HG02852 (cell line): ENCODE data around the gene QTRT2.

Experiments
- ATAC-seq: cut with Tn5 transposase; IDR thresholded peaks from one replicate; pipeline ENCODE4 v1.9.1; 2021; ENCODE audit warnings: mild to moderate bottlenecking, moderate library complexity; ENCODE audit not compliant: unreplicated experiment

The QTRT2 gene

DNA sequence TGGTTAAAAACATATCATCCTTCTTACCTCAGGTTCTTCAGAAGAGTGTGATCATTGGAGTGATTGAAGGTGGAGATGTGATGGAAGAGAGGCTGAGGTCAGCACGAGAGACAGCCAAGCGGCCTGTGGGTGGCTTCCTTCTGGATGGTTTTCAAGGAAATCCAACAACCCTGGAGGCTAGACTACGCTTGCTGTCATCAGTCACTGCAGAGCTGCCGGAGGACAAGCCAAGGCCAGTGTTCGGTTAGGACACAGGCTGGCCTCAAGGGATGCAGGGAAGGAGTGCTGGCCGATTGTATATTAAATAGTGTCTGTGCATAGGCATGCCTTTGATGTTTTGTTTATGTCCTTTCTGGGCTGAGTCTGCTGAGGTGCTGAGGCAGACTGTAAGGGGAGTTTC, 20.2 kb downstream of the QTRT2 start:
- no peak for ATAC-seq

DNA sequence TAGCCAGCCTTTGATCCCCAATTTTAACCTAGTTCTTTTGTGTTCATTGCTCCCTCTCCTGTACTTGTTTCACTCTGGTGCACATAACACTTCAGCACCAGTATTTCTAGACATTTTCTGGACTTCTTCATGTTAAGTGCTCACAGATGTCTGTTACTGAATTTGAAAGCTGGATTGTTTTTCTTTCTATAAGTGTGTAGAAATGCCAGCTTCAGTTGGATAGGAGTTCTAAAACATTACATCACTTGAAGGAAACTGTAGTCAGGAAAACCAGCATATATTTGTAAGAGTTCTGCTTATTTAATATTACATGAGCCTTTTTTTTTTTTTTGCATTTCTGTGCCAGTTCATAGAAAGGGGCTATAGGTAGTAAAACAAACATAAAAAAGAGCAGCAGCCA, 21.6 kb downstream of the QTRT2 start:
- ATAC-seq = no peak

DNA sequence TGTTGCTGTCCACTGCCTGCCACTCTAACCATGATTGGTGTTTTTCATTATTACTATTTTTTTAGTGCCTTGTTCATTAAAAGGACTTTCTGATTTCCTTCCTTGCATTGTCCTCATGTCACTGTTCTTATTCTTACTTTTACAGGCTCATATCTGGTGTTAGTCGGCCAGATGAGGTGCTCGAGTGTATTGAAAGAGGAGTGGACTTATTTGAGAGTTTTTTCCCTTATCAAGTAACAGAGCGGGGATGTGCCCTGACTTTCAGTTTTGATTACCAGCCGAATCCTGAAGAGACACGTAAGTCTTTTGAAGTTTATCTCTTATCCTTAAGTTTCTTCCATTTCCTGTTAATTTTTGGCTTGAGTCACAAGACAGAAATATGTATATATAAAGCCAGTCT, 23.2 kb downstream of the QTRT2 start:
- no peak for ATAC-seq

DNA sequence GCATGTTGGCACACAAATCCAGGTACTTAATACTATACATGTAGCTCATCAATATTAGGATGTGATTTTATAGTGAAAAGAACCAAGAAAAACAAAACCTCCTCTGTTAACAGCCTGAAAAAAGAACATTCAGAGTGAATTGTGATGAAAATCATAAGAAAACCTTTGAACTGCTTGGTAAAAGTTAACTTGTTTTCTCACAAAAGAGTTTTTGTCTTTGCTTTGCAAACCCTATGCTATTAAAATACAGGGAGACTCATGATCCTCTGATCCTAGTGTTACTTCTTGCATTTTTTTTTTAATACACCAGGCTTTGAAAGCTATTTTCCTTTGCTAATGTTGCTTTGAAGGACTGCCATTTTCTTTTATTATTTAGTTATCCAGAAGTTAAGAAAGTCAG, 23.7 kb downstream of the QTRT2 start:
- no peak for ATAC-seq

DNA sequence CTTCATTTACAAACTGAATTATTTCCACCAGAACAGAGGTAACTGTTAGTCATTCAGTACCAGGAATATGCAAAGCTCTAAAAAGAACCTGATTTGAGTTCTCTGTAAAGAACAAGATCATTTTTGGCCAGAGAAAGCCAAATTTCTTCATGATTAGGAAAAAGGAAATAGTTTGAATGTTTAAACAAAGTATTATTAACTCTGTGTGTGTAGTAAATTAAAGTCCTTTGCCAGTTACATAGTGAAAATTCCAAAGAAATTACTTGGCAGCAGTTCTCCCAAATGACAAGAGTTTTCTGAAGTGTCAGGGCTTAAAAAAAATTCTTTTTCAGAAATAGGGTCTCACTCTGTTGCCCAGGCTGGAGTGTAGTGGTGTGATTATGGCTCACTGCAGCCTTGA, 24.5 kb downstream of the QTRT2 start:
- ATAC-seq = no peak

GRCh38 chr3:114083112-114083511, 26.6 kb downstream of the QTRT2 start:
- no peak for ATAC-seq

DNA sequence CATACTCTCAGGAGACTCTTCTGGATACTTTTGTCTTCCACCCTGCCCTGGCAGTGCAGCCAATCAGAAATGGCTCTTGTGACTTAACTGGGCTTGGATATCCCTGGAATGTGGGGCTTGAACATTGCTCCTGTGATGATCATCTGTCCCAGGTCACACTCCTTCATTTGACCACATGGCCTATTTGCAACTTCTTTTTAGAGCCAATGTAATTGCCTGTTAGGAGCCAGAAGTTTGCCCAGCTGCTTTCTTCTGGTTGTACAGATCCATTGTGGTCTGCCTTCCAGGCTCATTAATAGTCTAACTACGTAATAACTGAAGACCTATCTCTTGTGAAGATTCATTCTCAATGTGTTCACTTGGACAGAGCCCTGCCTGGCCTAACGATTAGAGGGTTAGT, 29.8 kb downstream of the QTRT2 start:
- ATAC-seq = no peak

DNA sequence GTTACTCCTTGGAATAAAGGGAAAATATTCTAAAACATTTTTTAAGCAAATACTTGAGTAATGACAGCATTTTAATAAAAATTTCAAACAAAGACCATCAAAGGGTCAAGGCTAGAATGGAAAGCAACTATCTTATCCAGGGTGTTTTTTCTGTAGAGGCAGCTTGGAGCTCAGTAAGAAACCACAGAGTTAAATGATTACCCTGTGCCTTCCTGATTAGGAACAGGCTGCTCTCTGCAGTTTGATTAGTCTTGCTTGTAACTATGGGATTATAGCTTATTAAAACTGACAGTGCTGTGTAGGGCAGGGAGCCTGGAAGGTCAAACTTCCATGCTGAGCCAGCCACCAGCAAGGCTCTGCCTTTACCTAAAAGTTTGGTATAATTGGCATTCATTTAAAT, 33.1 kb downstream of the QTRT2 start:
- no peak for ATAC-seq

DNA sequence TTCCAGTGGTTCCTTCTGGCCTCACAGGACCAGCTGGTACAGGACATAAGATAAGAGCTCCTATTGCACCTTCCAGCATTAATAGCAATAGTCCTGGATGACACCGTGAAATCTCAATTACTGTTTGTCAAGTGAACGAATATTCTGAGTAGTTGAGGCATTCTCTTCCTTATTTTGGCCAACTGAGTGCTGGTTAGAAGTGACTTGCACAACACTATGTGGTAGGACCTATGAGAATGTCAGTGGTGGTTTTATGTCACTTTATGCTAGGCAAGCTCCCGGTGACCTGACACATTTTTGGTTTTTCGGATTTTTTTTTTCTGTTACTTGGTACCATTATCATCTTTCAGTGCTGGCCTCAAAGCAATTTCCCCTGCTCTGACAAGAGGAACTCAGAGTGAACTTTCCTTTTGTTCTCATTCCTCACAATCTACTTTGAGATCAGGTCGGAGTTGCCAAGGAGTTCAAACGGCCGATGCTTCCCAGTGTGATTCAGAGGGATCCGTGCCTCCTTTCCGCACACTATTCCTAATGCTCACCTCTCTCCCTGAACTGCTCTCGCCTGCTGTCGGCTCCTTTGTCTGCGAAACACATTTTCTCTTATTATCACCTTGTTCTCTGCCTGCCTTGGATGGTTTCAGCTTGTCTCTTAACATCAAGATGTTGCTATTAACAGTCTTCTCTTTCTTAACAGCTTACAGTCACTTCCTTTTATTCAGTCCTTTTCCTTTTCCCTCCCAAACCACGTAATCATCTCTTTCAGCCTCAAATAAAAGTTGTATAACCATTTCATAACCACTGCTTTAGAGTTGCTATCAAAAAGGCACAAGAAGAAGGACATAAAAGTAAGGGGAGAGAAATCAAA, 35.8 kb downstream of the QTRT2 start:
- no peak for ATAC-seq

- ATAC-seq = no peak
Measured at GRCh38 chr3:114093016-114093380, 36.5 kb downstream of the QTRT2 start.

GRCh38 chr3:114093596-114093995, 37.1 kb downstream of the QTRT2 start:
- ATAC-seq = no peak

DNA sequence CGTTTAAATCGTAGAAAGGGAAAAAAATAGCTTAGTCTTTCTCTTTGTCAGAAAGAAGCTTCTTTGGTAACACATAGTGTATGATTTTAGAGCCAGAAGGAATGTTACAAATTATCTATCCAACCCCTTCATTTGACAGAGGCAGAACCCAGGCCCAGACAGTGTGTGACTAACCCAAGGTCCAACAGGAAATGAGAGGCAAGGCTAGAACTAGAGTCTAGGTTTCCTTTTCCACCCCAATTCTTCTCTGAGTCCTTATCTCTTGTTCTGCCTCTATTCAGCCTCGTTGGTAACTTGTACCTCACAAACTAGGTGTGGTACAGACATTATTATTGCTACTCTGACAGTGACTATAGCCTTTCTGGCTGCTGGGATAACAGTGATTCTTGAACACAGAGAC, 39.3 kb downstream of the QTRT2 start:
- no peak for ATAC-seq

DNA sequence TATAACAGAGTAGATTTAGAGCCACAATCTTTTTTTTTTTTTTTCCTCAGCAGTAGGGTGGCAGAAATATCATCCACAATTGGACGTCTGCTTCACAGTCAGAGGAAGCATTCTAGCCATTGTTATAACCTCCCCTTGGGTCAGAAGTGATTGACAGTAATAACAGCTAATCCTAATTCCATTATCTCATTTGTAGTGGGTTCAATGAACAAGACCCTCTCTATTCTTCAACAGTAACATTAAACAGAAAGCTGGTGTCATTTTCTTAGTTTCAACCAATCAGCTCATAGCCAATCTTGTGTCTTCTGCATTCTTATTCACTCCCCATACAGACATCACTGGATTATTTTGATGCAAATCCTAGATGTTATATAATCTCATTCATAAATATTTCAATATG, 44.6 kb downstream of the QTRT2 start:
- no peak for ATAC-seq

DNA sequence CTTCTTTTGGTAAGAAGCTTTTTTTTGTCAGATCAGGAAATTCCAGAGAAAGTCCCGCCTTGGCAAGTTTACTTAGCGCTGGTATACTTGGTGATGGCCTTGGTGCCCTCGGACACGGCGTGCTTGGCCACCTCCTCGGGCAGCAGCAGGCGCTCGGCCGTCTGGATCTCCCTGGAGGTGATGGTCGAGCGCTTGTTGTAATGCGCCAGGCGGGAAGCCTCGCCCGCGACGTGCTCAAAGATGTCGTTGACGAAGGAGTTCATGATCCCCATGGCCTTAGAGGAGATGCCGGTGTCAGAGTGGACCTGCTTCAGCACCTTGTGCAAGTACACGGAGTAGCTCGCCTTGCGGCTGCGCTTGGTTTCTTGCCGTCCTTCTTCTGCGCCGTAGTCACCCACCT, 46.6 kb downstream of the QTRT2 start:
- ATAC-seq = no peak

GRCh38 chr3:114103858-114104257, 47.3 kb downstream of the QTRT2 start:
- no peak for ATAC-seq

GRCh38 chr3:114104414-114104813, 47.9 kb downstream of the QTRT2 start:
- no peak for ATAC-seq

DNA sequence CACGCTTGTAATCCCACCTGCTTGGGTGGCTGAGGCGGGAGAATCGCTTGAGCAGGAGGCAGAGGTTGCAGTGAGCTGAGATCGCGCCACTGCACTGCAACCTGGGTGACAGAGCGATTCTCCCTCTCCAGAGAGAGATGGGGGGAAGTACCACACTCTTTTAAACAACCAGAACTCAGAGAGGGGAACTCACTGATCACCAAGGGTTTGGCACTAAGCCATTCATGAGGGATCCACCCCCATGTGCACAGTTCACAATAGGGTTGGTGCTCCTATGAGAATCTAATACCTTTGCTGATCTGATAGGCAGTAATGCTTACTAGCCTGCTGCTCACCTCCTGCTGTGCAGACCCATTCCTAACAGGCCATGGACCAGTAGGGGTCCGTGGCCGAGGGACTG, 51.6 kb downstream of the QTRT2 start:
- no peak for ATAC-seq

DNA sequence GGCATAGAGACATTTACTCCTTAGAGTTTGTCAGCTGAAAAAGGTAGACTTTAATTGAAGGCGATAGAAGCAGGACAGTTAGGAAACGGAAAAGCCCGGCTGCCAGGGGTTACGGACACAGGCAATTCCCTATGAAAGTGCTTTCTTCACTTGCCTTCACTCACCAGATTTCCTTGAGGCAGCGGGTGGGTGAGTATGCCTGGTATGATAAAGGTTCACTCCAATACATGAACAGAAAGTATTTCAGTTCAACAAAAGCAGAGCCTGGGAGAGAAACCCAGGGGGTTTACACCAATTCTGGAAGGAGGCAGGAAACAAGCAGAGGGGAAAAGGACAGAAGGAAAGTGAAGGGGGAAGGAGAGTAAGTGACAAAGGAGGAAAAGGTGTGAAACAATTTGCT, 53.9 kb downstream of the QTRT2 start:
- no peak for ATAC-seq

- no peak for ATAC-seq
Measured at GRCh38 chr3:114111060-114111770, 54.7 kb downstream of the QTRT2 start.

- no peak for ATAC-seq
Measured at GRCh38 chr3:114112696-114113095, 56.2 kb downstream of the QTRT2 start.

DNA sequence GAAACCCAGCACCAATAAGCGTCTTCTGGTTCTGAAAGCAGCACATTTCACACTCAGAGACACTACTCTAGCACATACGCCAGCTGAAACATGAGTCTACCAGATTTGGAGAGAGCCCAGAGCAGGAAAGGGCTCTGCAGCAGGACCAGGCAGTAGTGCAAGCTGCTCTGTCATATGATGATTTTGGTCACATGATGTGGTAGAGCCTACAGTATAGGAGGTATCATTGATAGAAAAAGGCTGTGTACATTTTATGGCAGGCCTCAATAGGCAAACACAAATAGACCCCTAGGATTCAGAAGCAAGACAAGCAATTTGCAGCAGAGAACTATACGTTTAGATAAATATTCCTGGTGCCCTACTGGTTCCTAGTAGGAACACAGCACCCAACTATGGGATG, 58.2 kb downstream of the QTRT2 start:
- no peak for ATAC-seq

DNA sequence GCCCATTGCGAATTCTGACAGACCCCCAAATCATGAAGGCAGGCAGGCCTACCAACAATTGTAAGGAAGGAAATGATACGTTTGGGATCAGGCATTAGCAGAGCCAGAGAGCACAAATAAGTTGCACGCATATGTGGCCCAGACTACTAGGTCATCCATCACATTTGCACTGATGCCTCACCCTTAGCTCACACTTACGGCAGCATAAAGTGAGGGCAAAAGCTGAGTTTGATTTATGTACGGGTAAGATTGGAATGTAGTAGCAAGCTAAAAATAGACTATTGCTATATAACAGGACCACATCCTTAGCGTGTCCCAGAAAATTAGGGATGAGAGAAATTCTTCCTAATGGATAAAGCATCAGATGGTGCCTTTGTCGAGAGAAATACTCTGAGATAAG, 58.6 kb downstream of the QTRT2 start:
- no peak for ATAC-seq

DNA sequence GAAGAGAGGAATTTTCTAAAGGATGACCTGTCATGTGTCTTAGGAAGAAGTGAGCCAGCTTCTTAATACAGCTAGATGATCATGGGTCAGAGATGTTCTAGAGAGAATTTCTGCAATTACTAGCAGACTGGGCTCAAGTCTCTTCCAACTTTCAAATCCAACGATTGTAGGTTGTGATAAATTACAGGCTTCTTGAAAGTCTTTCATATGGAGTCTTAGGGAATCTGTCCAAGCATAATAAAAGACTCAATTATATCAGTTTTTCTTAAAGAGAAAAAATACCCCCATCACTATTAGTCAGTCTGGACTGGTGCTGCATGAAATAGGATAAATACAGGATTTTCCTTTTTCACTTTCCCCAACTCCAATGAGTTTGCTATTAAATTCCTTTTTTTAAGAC, 63.2 kb downstream of the QTRT2 start:
- no peak for ATAC-seq
